Measurements from ENCODE around the gene TRIM52.
"Not testable (repeated sequence)": the region's sequence is repeated elsewhere in the genome, so short reads cannot be mapped to it uniquely, and the experiment has no call there.

Gene TRIM52

DNA sequence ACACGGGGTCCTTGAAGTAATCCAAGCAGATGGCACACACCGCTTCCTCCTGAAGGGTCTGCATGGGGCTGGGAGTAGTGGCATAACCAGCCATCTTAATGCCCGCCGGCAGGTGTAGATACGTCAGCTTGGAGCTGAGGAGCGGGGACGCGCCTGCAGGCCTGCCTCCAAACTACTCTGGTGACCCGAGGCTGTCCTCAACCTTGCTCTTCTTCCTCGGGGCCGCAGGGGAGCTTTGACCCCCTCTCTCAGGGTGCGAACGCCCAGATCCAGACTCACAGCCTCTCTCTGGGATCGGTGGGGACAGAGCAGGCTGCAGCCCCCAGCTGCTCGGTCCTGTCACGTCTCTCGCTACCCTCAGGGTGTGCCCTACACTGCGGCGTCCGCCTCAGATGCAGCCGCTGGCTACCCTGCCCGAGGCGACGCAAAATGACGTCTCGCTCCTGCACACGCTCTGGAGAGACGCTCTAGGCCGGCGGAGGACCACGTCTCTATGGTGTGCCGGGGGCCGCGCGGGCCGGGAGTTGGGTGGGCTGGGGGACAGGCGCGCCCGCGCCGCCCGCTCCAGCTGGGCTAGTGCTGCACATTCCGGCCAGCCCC, at the start of gene TRIM52:
Gene TRIM52, minus strand, starts transcription at position 424 of the 600 bp plus-strand sequence. Its CDS starts 330 bp downstream, at position 94.
- no peak for DNase-seq

DNA sequence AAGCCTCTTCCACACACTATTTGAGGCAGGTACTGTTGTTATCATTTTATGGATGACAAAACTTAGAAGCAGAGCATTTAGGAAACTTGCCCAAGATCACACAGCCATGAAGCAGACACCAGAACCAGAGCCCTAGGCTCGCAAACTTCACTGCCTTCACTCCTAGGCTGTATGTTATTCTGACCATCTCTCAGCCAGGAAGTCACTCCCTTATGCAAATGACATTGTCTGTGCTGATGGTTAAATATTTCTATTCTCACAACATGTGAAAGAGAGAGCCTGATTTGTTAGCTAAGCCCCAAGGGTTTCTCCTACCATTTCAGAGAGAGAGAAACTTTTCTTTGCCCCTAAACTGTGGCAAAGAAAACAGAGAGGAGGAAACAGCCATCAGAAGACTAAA, 26.4 kb upstream of the TRIM52 start:
- DNase-seq, result not testable (repeated sequence)

DNA sequence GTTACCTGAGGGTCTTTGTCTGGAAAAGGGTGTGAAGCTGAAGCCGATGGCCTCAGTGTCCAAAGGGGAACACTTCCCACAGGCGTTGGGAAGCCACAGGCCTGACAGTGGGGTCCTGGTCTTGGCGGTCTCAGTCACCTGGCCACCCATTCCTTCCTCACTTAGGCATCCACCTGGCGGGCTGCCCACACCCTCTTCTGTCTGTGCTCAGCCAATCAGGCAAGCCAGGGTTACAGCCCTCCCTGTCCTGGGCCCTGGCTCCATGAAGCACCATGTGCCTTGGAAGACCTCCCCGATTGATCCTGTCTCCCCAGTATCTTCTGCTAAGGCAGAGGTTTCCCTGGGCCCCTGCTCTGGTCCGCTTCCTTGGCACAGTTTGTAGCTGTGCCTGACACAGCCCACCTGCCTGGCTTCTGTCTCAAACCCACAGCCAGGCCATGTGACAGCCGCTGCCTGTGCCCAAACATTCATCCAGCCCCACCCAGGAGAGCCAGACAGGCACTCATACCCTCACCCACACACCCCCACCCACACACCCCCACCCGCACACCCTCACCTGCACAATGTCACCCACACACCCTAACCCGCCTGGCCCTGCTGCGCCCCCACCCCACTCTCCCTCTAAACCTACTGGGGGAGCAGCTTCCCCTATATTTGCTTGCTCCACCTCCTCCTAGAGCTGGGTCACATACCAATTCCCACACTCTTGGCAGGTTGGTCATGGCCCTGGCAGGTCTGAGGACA, 25.2 kb upstream of the TRIM52 start:
- not testable (repeated sequence) for DNase-seq

DNA sequence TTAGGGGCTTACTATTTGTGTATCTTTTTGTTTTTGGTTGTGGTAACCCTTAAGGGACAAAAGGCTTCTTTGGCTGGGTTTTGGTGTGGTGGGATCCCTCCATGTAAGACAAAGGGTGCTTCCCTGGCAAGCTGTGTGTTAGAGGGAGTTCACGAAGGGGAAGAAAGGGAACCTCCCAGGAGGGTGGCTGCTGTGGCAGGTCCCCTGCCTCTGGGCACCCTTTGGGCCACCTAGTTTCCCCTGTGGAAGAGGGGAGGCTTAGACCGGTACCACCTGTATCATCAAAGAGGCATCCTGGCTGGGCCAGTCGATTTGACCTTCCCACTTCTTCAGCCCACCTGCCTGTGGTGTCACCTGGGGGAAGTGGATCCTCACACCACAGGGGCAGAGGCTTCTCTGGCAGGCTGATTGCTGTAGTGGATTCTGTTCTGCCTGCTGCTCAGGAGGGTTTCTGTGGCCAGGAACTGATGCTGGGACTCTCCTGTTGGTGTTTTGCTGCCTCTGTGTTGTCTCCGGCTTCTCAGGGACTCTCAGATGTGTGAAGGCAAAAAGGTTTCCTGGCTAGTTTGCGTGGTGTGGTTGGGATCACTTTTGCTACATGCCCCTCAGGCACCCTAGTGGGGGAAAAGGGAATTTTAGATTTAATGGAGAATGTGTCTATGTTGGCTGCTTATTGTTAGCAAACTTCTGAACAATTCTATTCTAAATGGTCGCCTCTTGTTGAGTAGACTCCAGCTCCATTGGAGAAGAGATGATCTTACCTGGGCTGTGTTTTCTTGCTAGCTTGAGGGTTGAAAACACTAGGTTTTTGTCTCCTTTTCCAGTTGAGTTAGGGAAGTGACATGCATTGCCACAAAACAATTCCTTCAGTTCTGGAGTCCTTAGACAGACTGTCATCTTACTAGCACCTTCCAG, 23.2 kb upstream of the TRIM52 start:
- not testable (repeated sequence) for DNase-seq

DNA sequence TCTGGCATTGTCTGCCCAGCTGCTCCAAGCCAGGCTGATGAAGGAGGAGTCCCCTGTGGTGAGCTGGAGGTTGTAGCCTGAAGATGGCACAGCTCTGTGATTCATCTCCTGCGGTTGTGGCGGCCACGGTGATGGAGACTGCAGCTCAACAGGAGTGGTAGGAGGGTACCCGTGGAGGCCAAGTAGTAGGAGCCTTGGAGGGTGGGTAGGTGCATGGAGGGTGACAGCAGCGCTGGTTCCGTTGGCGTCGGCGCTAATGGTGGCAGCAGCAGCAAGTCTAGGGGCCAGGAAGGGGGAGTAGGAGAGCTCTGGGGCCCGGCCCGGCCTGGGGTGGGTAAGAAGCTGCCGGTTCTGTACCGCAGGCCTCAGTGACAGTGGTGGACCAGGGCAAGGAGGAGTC, 22.4 kb upstream of the TRIM52 start:
- no peak for DNase-seq

DNA sequence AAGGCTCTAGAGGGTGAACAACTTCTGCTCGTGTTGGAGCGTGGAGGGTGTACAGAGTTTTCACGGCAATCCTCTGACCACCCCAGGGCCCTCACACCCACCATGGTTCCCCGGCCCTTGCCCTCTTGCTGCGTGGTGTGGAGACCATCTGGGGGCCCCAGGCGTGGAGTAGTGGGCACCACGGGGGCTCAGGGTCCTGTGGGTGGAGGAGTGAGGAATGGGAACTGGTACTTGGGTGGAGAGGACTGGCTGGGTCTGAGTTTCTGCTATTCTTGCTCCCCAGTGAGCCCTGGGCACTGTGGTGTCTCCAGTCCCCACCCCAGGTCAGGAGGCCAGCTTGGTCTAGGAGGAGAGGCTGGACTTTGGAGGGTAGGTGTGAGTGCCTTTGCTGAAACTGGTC, 21.9 kb upstream of the TRIM52 start:
- DNase-seq, result no peak

DNA sequence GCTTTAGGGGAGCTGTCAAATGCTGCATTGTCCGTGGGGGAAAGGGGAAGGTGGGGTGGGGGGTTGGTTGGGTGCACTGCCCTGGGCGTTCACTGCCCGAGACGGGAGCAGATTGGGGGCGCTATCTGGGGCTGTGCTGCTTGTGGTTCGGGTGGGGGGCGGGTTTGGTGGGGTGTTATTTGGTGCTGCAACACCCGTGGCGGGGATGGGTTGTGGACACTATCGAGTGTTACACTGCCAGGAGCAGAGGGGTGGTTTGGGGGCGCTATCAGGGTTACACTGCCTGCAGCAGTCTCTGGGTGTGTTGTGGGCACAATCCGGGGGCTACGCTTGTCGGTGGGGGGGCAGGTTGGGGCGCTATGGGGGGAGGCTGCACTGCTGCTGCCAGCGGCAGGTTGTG, 21.5 kb upstream of the TRIM52 start:
- DNase-seq, result not testable (repeated sequence)

DNA sequence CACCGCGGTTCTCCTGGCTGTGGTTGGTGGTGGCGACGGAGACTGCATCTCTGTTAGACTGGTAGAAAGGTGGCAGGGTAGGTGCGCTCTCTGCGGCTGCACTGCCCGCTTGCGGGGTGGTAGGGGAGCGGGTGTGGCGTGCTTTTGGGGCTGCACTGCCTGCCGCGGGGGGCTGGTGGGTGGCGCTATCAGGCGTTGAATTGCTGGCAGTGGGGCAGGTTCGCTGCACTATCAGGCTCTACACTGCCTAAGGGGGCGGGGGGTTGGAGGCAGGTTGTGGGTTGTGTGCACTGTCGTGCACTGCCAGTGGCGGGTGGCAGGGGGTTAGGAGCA, 21.0 kb upstream of the TRIM52 start:
- no peak for DNase-seq

DNA sequence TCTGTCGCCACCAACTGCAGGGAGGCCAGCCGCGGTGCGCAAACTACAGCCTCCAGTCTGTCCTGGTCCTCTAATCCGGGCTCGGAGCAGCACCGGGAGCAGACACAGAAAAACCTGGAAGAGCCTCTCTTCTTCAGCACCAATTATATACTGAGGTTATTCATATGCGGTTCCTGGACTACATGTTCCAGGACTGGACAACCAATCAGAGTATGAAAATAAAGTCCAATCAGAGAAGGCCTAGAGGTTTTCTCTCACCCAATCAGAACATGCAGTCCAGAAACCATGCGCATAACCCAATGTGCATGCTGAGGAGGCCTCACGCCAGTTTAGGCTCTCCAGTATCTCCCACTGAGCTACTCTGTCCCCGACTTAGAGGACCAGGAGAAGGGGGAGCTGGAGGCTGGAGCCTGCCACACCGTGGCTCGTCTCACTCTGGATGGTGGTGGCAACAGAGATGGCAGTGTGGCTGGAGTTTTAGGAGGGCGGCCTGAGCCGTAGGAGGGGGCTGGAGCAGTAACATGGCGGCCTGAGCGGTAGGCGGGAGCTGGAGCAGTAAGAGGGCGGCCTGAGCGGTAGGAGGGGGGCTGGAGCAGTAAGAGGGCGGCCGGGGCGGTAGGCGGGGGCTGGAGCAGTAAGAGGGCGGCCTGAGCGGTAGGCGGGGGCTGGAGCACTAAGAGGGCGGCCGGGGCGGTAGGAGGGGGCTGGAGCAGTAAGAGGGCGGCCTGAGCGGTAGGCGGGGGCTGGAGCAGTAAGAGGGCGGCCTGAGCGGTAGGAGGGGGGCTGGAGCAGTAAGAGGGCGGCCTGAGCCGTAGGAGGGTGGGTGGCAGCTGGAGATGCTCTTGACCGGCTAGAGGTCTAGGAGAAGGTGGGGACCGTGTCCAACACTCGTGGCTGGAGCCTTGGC, 20.4 kb upstream of the TRIM52 start:
- DNase-seq, result no peak

DNA sequence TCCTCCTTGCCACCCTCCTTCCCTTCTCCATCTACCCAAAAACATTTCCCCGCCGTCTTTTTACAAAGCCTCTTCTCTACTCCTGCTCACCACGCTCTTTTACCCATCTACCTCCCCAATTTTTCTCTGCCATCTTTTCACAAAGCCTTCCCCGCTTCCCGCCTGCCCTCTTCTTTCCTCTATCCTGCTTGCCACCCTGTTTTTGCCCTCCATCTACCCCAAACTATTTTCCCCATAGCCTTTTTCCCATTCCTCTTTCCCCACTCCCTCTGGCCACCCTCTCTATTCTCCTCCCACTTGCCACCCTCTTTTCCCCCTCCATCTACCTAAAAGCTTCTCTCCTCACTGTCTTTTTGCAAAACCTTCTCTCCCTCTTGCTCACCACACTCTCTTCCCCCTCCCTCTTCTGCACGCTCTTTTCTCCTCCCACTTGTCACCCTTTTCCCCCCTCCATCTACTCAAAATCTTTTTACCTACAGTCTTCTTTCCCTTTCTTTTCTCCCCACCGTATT, 19.4 kb upstream of the TRIM52 start:
- DNase-seq, result no peak

DNA sequence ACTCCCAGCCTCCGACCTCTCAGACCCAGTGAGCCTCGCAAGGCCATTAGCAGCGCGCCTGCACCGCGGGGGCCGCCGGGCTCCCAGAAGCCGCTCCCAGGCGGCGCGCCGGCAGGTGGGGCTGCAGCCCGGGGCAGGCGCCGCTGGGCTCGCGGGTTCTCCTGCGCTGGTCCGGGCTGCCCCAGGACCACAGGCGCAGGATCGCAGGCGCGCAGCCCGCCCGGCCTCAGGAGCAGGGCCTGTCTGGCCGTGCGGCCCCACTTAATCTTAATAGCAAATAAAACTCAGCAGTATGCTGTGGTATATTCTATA, 12.4 kb upstream of the TRIM52 start:
- DNase-seq, result not testable (repeated sequence)

DNA sequence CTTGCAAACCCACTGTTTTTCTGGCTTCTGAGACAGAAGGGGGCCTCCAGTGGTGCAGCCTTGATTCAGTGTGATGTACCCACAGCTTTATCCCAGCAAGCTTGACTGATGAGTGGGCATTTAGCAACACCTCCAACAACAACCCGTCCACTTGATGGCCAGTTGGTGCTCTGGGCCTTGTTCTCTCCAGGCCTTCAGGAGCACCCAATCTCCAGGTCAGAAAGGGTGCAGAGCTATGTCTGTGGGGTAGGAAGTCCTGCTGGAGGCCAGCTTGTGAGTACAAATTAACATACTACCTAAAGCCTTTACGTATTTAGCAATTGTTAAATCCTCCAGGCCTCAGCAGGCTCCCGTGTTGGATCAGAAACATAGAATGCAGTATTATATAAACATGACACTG, 10.1 kb upstream of the TRIM52 start:
- no peak for DNase-seq

DNA sequence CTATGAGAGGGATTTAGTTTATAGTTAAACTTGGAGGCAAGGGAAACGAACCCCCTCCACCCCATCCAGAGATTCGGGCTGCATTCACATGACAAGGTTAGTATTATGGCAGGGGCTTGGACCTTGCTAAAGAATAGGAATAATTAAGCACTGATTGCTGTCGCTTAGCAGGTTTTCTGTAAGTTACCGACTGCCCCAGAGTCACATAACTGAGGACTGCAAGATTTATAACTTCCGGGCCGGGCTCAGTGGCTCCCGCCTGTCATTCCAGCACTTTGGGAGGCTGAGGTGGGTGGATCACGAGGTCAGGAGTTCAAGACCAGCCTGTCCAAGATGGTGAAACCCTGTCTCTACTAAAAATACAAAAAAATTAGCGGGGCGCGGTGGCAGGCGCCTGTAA, 7.0 kb upstream of the TRIM52 start:
- not testable (repeated sequence) for DNase-seq

DNA sequence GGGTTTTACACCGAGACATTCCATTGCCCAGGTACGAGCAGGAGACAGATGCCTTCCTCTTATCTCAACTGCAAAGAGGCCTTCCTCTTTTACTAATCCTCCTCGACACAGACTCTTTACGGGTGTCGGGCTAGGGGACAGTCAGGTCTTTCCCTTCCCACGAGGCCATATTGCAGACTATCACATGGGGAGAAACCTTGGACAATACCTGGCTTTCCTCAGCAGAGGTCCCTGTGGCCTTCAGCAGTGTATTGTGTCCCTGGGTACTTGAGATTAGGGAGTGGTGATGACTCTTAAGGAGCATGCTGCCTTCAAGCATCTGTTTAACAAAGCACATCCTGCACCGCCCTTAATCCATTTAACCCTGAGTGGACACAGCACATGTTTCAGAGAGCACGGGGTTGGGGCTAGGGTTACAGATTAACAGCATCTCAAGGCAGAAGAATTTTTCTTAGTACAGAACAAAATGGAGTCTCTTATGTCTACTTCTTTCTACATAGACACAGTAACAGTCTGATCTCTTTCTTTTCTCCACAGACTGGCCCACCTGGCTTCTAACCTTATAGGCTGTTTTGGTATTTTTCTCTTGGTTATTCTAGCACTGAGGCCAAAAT, 6.5 kb upstream of the TRIM52 start:
- DNase-seq, result not testable (repeated sequence)

DNA sequence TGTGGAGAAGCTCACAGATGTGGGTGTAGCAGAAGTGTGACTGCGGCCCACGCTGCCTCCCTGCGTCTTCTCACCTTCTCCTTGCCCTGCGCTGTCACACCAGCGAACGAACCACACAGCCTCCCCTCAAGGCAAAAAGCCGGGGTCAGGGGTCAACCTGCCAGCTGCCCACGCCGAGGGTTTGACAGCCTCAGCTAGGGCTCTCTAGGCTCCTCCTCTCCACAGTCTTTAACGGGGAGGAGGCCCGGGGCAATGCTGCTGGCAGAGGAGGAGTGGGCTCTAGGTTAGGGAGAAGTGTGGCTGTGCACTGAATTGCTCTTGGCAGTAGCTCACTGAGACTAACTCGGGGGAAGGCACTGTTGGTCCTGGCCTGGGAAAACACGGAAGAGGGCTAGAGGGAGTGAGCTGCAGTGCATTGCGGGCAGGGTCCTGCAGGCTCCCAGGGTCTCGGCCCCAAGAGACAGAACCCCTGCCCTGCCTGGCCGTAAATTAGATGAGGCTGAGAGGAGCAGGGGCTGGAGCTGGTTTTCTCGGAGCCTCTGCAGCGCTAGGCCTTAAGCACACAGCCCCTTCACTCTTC, 4.2 kb upstream of the TRIM52 start:
- no peak for DNase-seq

DNA sequence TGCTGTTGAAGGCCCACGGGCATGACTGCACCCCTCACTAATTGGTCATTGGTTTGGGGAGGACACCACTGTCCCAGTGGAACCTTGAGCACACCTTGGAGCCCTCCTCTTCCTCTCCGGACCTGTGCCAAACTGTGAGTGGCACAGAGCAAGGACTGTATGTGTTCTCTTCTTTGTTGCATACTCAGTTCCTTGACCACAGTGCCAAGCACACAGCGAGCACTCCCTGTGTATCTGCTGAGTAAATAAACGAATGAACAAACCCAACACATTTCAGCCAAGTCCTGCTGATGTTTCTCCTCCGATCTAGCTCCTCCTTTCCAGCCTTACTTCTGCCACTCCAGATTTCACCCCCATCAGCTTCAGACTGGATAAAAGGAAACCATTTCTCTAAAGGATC, 2.7 kb upstream of the TRIM52 start:
- no peak for DNase-seq

DNA sequence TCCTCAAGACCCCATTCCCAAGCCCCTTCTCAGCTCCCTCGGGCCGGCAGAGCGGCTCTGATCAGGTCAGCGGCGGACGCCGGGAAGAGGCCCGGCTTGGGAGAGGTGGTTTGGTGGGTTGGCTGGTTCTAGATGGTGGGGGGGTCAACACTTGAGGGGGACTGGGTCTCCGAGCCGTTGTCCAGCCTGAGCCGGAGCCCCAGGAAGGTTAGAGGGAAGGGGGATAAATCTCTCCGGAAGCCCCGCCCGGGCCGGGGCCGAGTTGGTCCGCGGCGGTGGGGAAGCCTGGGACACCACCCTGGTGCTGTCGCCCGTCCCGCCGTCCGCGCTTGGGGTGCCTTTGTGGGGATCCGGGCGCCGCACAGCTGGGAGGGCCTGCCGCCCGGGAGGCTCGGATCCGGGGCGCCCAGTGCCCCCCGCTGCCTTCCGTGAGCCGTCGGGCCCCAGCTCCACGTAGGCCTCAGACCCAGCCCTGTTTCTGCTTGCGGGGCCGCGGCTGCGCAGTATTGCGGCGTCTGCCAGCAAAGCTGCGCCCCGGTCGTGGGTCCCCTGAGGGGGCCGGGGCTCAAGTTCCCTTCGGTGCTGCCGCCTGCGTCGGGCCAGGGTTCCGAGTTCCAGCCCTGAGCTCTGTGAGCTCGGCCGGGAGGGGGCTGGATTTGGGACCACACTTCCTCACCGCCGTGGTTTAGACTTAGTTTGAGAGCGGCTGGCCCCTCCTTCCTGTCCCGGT, 542 bp upstream of the TRIM52 start:
- DNase-seq, result no peak

DNA sequence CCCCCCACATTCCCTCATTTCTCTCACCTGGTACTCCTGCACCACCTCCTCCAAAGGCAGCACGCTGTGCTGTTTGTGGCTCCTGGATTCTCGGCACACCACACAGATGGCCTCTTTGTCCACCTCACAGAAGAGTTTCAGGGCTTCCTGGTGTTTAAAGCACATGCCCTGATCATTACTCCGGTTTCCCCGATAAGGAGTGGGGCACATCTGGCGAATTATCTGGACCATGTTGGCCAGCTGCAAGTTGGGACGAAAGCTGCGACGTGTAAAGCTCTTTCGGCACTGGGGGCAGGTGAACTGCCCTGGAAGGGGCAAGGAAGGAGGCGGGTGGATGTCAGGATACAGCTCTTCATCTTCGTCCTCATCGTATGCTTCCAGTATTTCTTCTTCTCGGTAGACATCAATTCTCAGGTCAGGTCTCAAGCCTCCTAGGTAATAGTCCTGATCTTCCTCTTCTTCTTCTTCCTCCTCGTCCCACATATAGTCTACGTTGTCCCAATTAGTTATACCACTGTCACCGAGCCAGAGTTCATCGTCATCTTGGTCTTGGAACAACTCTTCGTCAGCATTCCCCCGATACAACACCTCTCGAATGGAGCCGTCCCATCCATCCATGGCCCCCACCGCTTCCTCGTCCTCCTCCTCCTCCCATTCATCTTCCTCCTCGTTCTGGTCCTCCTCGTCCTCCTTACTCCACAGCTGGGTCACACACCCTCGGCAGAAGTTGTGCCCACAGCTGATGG, 796 bp downstream of the TRIM52 start:
- no peak for DNase-seq

DNA sequence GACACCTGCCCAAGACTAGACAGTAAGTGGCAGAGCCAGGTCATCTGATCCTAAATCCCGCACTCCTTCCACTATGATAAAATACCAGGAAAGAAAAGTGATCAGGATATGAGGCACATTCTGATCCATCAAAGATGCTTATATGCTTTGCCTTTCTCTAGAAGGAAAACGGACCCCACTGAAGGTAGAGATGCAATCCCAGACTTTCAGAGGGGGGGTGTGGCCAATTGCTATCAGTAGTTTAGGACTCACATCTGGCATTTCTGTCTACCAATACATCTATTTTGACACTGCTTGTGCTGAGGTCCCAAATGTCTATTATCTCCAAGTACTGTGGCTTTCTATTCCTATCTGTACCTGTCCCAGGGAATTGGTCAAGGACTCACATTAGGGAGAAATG, 1.7 kb downstream of the TRIM52 start:
- DNase-seq, result no peak

DNA sequence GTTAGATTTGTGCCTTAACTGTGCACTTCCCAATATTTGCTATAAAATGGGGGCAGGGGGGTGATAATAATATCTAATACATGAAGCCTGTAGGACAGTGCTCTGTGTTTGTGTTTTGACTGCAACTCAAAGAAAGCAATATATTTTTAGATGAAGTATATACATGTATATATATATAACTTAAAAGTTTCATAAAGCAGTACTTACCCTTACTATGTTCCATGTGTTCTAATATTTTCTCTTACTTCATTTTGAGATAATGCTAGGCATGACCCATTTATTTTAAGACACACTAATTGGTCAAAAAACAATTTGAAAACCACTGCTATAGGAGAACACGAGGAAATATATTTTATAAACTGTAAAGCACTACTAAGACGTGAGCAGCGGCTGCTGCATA, 2.4 kb downstream of the TRIM52 start:
- no peak for DNase-seq
